Keratinocyte (primary cell): ENCODE data around the gene SCAMP2.

Experiments used
- CTCF ChIP-seq, 3 experiments: IDR thresholded peaks in 1 of 3; conservative IDR thresholded peaks in 1 of 3; optimal IDR thresholded peaks in 1 of 3; 2 replicates in 2 of 3; 3 replicates in 1 of 3; pipeline versions ENCODE3 to v1.5.1; 2011; ENCODE audit warnings: low read length in 3 of 3, mild to moderate bottlenecking in 3 of 3, moderate library complexity in 2 of 3, control low read depth in 1 of 3, inconsistent platforms in 1 of 3; ENCODE audit not compliant: insufficient read depth in 2 of 3; ENCODE audit errors: extremely low read depth in 1 of 3
- EZH2 ChIP-seq: IDR thresholded peaks from one replicate; pipeline ENCODE4 v1.6.1; 2012; ENCODE audit warnings: inconsistent platforms, mild to moderate bottlenecking, low read length, moderate library complexity

GRCh38 chr15:74857671-74858368 lies 15.3 kb downstream of the SCAMP2 start:
- TF ChIP-seq CTCF (optimal IDR thresholded peaks at IDR 0.05 in 1 of 3, IDR thresholded peaks at IDR 0.05 in 1 of 3, conservative IDR thresholded peaks at IDR 0.05 in 1 of 3; ENCODE audit: extremely low read depth in 1 of 3, insufficient read depth in 2 of 3, low read length in 3 of 3) (no peak), EZH2 (no peak)
